Parathyroid adenoma (tissue), 2 donors: ENCODE data around the gene OCLN.
"Not testable (repeated sequence)": the region's sequence is repeated elsewhere in the genome, so short reads cannot be mapped to it uniquely, and the experiment has no call there.

ENCODE experiments used
- H2AFZ ChIP-seq: fragments of 300-600 bp; sonication (generic); one replicate; pipeline ENCODE4 v1.7.0; 2017; ENCODE audit warnings: antibody characterized with exemption, mild to moderate bottlenecking
- H3K27ac ChIP-seq: fragments of 300-600 bp; sonication (generic); one replicate; pipeline ENCODE4 v1.7.0; 2017
- H3K27me3 ChIP-seq: fragments of 300-600 bp; sonication (generic); one replicate; pipeline ENCODE4 v1.7.0; 2017; ENCODE audit warnings: low read length; ENCODE audit not compliant: control insufficient read depth, insufficient read depth
- H3K36me3 ChIP-seq: fragments of 300-600 bp; sonication (generic); one replicate; pipeline ENCODE4 v1.7.0; 2017; ENCODE audit warnings: low read length; ENCODE audit not compliant: control insufficient read depth, insufficient read depth
- H3K4me1 ChIP-seq: fragments of 300-600 bp; sonication (generic); one replicate; pipeline ENCODE4 v1.7.0; 2017; ENCODE audit warnings: control low read depth
- H3K4me2 ChIP-seq: fragments of 300-600 bp; sonication (generic); one replicate; pipeline ENCODE4 v1.7.0; 2017; ENCODE audit warnings: low read length
- H3K4me3 ChIP-seq: fragments of 300-600 bp; sonication (generic); one replicate; pipeline ENCODE4 v1.7.0; 2017; ENCODE audit warnings: low read depth, low read length
- H3K79me2 ChIP-seq: fragments of 300-600 bp; sonication (generic); one replicate; pipeline ENCODE4 v1.7.0; 2017; ENCODE audit warnings: control low read depth
- H3K9ac ChIP-seq: fragments of 300-600 bp; sonication (generic); one replicate; pipeline ENCODE4 v1.7.0; 2017; ENCODE audit warnings: mild to moderate bottlenecking
- H3K9me3 ChIP-seq: fragments of 300-600 bp; sonication (generic); one replicate; pipeline ENCODE4 v1.7.0; 2017; ENCODE audit warnings: low read length; ENCODE audit not compliant: control insufficient read depth
- TF ChIP-seq, protein P1 (sequence below): fragments of 300-600 bp; sonication (generic); IDR thresholded peaks from one replicate; pipeline ENCODE4 v1.7.0; 2017; ENCODE audit warnings: antibody characterized with exemption, mild to moderate bottlenecking
- donor health status: primary hyperparathyroidism.

Gene OCLN

GRCh38 chr5:69542838-69543618 is 50.4 kb downstream of the OCLN start:
- not testable (repeated sequence) for H3K9me3 ChIP-seq, H3K9ac ChIP-seq, H2AFZ ChIP-seq, H3K4me3 ChIP-seq, H3K4me2 ChIP-seq, H3K79me2 ChIP-seq, H3K27me3 ChIP-seq, H3K36me3 ChIP-seq, H3K27ac ChIP-seq, H3K4me1 ChIP-seq

DNA sequence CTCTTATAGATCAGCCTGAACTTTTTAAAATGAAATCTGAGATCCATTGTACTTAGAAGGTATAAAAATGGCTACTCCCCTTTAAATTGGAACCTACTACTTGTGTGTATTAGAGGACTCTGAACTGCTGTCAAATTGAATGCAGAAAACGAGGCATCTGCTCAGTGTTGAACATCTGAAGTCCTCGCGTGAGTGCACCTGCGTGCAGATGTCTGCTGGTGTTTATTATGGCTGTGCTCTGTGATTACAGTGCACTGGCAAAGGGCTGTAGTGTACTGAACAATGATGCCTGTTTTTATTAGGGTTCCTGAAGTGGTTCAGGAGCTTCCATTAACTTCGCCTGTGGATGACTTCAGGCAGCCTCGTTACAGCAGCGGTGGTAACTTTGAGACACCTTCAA is 52.0 kb downstream of the OCLN start:
- not testable (repeated sequence) for H3K4me1 ChIP-seq, H3K4me3 ChIP-seq, H3K27me3 ChIP-seq, H2AFZ ChIP-seq, H3K4me2 ChIP-seq, H3K9ac ChIP-seq, H3K9me3 ChIP-seq, H3K36me3 ChIP-seq, H3K27ac ChIP-seq, H3K79me2 ChIP-seq

DNA sequence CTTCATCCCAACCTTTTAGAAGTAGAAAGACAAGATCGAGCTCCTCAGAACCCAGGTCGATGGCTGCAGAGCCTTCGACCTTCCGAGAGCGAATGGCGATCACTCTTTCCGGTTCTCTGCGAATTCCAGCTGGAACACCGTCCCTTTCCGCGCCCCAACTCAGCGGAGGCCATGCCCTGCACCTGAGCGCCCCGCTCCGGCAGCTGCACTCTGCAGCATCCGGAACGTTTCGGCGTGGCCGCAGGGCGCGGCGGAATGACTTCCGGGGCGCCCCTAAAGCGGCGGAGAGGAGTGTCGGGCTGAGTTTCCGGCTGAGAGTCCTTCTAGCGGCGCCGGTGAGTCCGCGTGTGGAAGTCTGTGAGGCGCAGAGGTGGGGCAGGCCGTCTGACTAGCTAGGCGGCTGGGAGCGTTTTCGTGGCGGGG is 67.3 kb downstream of the OCLN start, which contains the start of gene GTF2H2C:
Gene GTF2H2C (plus strand): TSS at position 284 of the 423 bp plus-strand sequence. CDS start 4,942 bp downstream, outside the sequence.
- TF ChIP-seq, protein P1, sequence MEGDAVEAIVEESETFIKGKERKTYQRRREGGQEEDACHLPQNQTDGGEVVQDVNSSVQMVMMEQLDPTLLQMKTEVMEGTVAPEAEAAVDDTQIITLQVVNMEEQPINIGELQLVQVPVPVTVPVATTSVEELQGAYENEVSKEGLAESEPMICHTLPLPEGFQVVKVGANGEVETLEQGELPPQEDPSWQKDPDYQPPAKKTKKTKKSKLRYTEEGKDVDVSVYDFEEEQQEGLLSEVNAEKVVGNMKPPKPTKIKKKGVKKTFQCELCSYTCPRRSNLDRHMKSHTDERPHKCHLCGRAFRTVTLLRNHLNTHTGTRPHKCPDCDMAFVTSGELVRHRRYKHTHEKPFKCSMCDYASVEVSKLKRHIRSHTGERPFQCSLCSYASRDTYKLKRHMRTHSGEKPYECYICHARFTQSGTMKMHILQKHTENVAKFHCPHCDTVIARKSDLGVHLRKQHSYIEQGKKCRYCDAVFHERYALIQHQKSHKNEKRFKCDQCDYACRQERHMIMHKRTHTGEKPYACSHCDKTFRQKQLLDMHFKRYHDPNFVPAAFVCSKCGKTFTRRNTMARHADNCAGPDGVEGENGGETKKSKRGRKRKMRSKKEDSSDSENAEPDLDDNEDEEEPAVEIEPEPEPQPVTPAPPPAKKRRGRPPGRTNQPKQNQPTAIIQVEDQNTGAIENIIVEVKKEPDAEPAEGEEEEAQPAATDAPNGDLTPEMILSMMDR: peak; percentile 42
- H3K27me3 ChIP-seq, H3K79me2 ChIP-seq, H3K9ac ChIP-seq, H3K36me3 ChIP-seq, H3K4me1 ChIP-seq, H3K9me3 ChIP-seq: not testable (repeated sequence)
- H3K4me2 ChIP-seq: peak within 1 kb of the TSS; percentile 41
- peak within 1 kb of the TSS; percentile 84 for H2AFZ ChIP-seq
- H3K27ac ChIP-seq: peak within 1 kb of the TSS; percentile 55
- H3K4me3 ChIP-seq: peak within 1 kb of the TSS; percentile 46

- not testable (repeated sequence) for H3K27ac ChIP-seq, H3K9ac ChIP-seq
These were observed 68.2 kb downstream of the OCLN start for GRCh38 chr5:69560587-69561431.

DNA sequence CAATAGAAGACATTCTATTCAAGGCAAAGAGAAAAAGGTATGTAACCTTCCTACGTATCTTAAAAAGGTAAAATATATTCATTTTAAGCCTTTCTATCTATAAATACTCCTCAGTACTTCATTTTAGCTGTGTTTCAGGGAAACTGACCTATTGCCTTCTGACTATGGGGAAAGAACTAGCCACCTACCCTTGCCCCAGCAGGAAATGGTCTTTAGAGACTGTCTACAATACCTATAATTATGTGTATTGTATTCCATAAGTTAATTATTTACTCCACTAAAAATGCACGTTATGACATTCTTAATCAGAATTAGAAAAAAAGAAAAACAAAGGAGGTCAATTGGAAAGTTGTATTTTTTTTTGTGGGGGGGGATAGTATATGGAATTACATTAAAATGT is 73.6 kb downstream of the OCLN start:
- not testable (repeated sequence) for H3K27me3 ChIP-seq, H3K27ac ChIP-seq, H2AFZ ChIP-seq, H3K36me3 ChIP-seq, H3K79me2 ChIP-seq, H3K9ac ChIP-seq, H3K4me3 ChIP-seq, H3K9me3 ChIP-seq, H3K4me2 ChIP-seq, H3K4me1 ChIP-seq

More at GRCh38 chr5:69560587-69561431, 68.2 kb downstream of the OCLN start:
- H3K79me2 ChIP-seq, H3K36me3 ChIP-seq, H3K9me3 ChIP-seq, H3K4me2 ChIP-seq, H3K27me3 ChIP-seq, H2AFZ ChIP-seq, H3K4me1 ChIP-seq: not testable (repeated sequence)
- peak overlapping the region; percentile 22 for H3K4me3 ChIP-seq

GRCh38 chr5:69568072-69568471 is 75.5 kb downstream of the OCLN start:
- H3K9ac ChIP-seq, H3K9me3 ChIP-seq, H2AFZ ChIP-seq, H3K27me3 ChIP-seq, H3K4me3 ChIP-seq, H3K4me1 ChIP-seq, H3K27ac ChIP-seq, H3K4me2 ChIP-seq, H3K36me3 ChIP-seq, H3K79me2 ChIP-seq: not testable (repeated sequence)

GRCh38 chr5:69583356-69583755 is 90.8 kb downstream of the OCLN start:
- not testable (repeated sequence) for H3K4me3 ChIP-seq, H3K36me3 ChIP-seq, H3K4me1 ChIP-seq, H3K9me3 ChIP-seq, H3K4me2 ChIP-seq, H3K27me3 ChIP-seq, H3K79me2 ChIP-seq, H3K27ac ChIP-seq, H3K9ac ChIP-seq, H2AFZ ChIP-seq

DNA sequence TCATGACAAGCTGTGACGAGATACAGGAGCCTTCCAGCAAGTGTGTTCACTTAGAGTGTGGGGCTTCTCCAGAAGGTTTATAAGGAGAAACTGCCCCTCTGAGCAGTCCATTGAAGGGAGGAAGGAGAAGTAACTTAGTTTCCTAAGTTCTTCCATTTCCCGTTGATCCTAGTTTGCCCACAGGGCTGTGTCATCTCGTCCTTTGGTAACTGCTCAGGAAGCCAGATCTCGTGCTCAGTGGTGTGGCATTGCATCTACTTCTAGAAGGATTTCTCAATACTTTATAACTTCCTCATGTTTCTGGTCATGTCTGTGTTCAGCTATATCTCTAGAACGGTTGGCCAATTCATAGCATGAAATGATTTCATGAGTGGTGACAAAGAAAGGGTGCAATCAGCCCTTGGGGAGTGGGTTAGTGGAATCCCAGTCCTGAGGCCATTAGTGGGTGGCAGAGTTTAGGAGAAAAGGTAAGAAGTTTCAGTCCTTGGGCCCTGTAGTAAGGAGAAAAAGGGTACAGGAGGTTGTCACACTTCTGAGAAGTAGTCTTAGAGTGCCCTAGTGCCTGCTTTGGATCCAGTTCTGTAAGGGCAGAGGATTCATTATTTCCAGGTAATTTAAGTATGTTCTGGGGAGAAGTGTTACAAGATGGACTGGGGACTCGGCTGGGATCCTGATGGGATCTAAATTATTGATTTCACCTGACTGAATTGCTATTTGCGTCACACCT is 103.7 kb downstream of the OCLN start:
- H3K79me2 ChIP-seq, H3K27ac ChIP-seq, H3K4me1 ChIP-seq, H3K9ac ChIP-seq, H3K9me3 ChIP-seq, H3K27me3 ChIP-seq, H3K4me3 ChIP-seq, H3K4me2 ChIP-seq, H2AFZ ChIP-seq, H3K36me3 ChIP-seq: not testable (repeated sequence)

- H3K27me3 ChIP-seq, H3K4me2 ChIP-seq, H3K36me3 ChIP-seq, H3K9me3 ChIP-seq, H3K4me1 ChIP-seq, H3K9ac ChIP-seq, H3K79me2 ChIP-seq, H2AFZ ChIP-seq, H3K4me3 ChIP-seq, H3K27ac ChIP-seq: not testable (repeated sequence)
These were observed 109.4 kb downstream of the OCLN start for GRCh38 chr5:69601947-69602346.
